ENCODE measurements around the gene ROCK1. TPM values are rescaled to one million over a fixed set of nuclear protein-coding genes. Genes with fewer than 3 reads are reported as not detected.

The ROCK1 gene
- total RNA-seq, 1 donor from 2014 or later: 36.4 TPM

- Mint-ChIP-seq H3K27me3 (ENCODE audit: low read depth) (no peaks in the 10 kb centered on the region), H3K9me3 (no peaks in the 10 kb centered on the region), H3K36me3 (ENCODE audit: low read depth) (peaks cover 13% of the 10 kb centered on the region), H3K4me1 (peaks cover 13% of the 10 kb centered on the region), H3K27ac (ENCODE audit: unreplicated experiment) (no peak overlapping the region), H3K4me3 (no peak overlapping the region)
- no peak for DNase-seq (ENCODE audit: low read depth, low spot score)
- TF ChIP-seq CTCF (conservative IDR thresholded peaks at IDR 0.05): no peak
Measured at GRCh38 chr18:20996418-20996817, 115.2 kb downstream of the ROCK1 start.

GRCh38 chr18:20988726-20989125, 122.9 kb downstream of the ROCK1 start:
- H3K4me3 Mint-ChIP-seq: no peak overlapping the region
- no peak for TF ChIP-seq CTCF (conservative IDR thresholded peaks at IDR 0.05)
- H3K27ac Mint-ChIP-seq (ENCODE audit: unreplicated experiment): no peak overlapping the region
- H3K4me1 Mint-ChIP-seq: no peaks in the 10 kb centered on the region
- peaks cover 16% of the 10 kb centered on the region for H3K36me3 Mint-ChIP-seq (ENCODE audit: low read depth)
- no peaks in the 10 kb centered on the region for H3K27me3 Mint-ChIP-seq (ENCODE audit: low read depth)
- no peaks in the 10 kb centered on the region for H3K9me3 Mint-ChIP-seq
- no peak for DNase-seq (ENCODE audit: low read depth, low spot score)

- peaks cover 3% of the 10 kb centered on the region for H3K9me3 Mint-ChIP-seq
- no peaks in the 10 kb centered on the region for H3K27me3 Mint-ChIP-seq (ENCODE audit: low read depth)
- no peak for TF ChIP-seq CTCF (conservative IDR thresholded peaks at IDR 0.05)
- no peaks in the 10 kb centered on the region for H3K4me1 Mint-ChIP-seq
- no peak overlapping the region for H3K4me3 Mint-ChIP-seq
- H3K27ac Mint-ChIP-seq (ENCODE audit: unreplicated experiment): no peak overlapping the region
- DNase-seq (ENCODE audit: low read depth, low spot score): no peak
- peaks cover 28% of the 10 kb centered on the region for H3K36me3 Mint-ChIP-seq (ENCODE audit: low read depth)
Measured at GRCh38 chr18:20975077-20975476, 136.5 kb downstream of the ROCK1 start.

DNA sequence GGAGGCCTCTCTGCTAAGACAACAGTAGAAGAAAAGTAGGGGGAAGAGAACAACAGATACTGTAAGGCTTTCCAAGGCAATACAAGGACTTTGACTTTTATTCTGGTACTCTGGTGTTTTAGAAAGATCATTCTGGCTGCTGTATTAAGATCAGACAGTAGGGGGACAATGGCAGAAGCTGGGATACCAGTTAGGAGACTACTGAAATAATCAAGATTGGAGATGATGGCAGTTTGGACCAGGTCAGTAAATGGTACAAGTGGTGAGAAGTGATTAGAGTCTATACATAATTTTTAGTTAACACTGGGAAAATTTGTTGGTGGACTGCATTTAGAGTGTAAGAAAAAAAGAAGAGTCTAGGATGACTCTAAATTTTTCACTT, 139.7 kb downstream of the ROCK1 start:
- no peak for DNase-seq (ENCODE audit: low read depth, low spot score)
- no peaks in the 10 kb centered on the region for H3K4me1 Mint-ChIP-seq
- no peaks in the 10 kb centered on the region for H3K27me3 Mint-ChIP-seq (ENCODE audit: low read depth)
- no peak overlapping the region for H3K4me3 Mint-ChIP-seq
- H3K36me3 Mint-ChIP-seq (ENCODE audit: low read depth): peaks cover 14% of the 10 kb centered on the region
- peak; percentile 64 for TF ChIP-seq CTCF (conservative IDR thresholded peaks at IDR 0.05)
- peaks cover 3% of the 10 kb centered on the region for H3K9me3 Mint-ChIP-seq
- no peak overlapping the region for H3K27ac Mint-ChIP-seq (ENCODE audit: unreplicated experiment)

GRCh38 chr18:20966795-20967194, 144.8 kb downstream of the ROCK1 start:
- Mint-ChIP-seq H3K27ac (ENCODE audit: unreplicated experiment) (no peak overlapping the region), H3K36me3 (ENCODE audit: low read depth) (peaks cover 7% of the 10 kb centered on the region), H3K4me1 (no peaks in the 10 kb centered on the region), H3K4me3 (no peak overlapping the region), H3K9me3 (peaks cover under 1% of the 10 kb centered on the region), H3K27me3 (ENCODE audit: low read depth) (no peaks in the 10 kb centered on the region)
- no peak for TF ChIP-seq CTCF (conservative IDR thresholded peaks at IDR 0.05)
- no peak for DNase-seq (ENCODE audit: low read depth, low spot score)

- H3K9me3 Mint-ChIP-seq: no peaks in the 10 kb centered on the region
Measured at GRCh38 chr18:20963027-20963426, 148.6 kb downstream of the ROCK1 start.

More at GRCh38 chr18:20963027-20963426, 148.6 kb downstream of the ROCK1 start:
- H3K27me3 Mint-ChIP-seq (ENCODE audit: low read depth): no peaks in the 10 kb centered on the region
- no peak overlapping the region for H3K4me3 Mint-ChIP-seq
- no peaks in the 10 kb centered on the region for H3K4me1 Mint-ChIP-seq
- H3K36me3 Mint-ChIP-seq (ENCODE audit: low read depth): peaks cover 2% of the 10 kb centered on the region
- TF ChIP-seq CTCF (conservative IDR thresholded peaks at IDR 0.05): no peak
- no peak for DNase-seq (ENCODE audit: low read depth, low spot score)
- H3K27ac Mint-ChIP-seq (ENCODE audit: unreplicated experiment): no peak overlapping the region
